IMR-90 (cell line): Measurements from ENCODE around the gene RAB29. TPM values are rescaled to one million over a fixed set of nuclear protein-coding genes. Genes with fewer than 3 reads are reported as not detected.

Experiments used
- ATAC-seq: fragments of 200-7000 bp; cut with Tn5 transposase; 2 replicates; pipeline ENCODE4 v1.9.1; 2020; ENCODE audit warnings: low read depth, mild to moderate bottlenecking, moderate library complexity
- BruUV-seq: library from RNA; stranded (reverse); fragments of 400-500 nt; replicated peaks from 2 replicates; lab custom pipeline; 2021; lab: Mats Ljungman, UMichigan
- CTCF ChIA-PET: fragments of 300-600 bp; formaldehyde crosslinking; extraction: SDS; loops from one replicate; lab custom pipeline; 2021; ENCODE audit warnings: antibody characterized with exemption; lab: Yijun Ruan, JAX
- POLR2A ChIA-PET: fragments of 300-600 bp; sonication (Branson Sonifier 250); formaldehyde crosslinking; loops from one replicate; lab custom pipeline; 2022; ENCODE audit warnings: antibody characterized with exemption; ENCODE audit not compliant: unreplicated experiment; lab: Charles Lee
- DNase-seq: peaks from one replicate; pipeline ENCODE4 v3.0.0; 2013
- H2AFZ ChIP-seq: replicated peaks from 2 replicates; pipeline ENCODE3; 2013; ENCODE audit warnings: low read length, mild to moderate bottlenecking; ENCODE audit not compliant: poor library complexity
- H2AK5ac ChIP-seq: 2 replicates; pipeline ENCODE4 v1.6.1; 2013; ENCODE audit warnings: low read depth, low read length, inconsistent platforms
- H2AK9ac ChIP-seq: replicated peaks from 2 replicates; pipeline ENCODE3; 2013; ENCODE audit warnings: mild to moderate bottlenecking, low read depth, low read length, moderate library complexity; ENCODE audit not compliant: poor library complexity
- H2BK120ac ChIP-seq: 2 replicates; pipeline ENCODE4 v1.6.1; 2013; ENCODE audit warnings: low read depth, low read length, inconsistent platforms
- H2BK15ac ChIP-seq: 3 replicates; pipeline ENCODE4 v1.6.1; 2013; ENCODE audit warnings: low read depth, low read length, inconsistent platforms
- H2BK20ac ChIP-seq: 2 replicates; pipeline ENCODE4 v1.6.1; 2013; ENCODE audit warnings: low read depth, mild to moderate bottlenecking, inconsistent platforms, low read length, moderate library complexity
- H2BK5ac ChIP-seq: 2 replicates; pipeline ENCODE4 v1.6.1; 2013; ENCODE audit warnings: mild to moderate bottlenecking, low read depth, low read length, inconsistent platforms; ENCODE audit not compliant: poor library complexity, severe bottlenecking
- H3K14ac ChIP-seq: replicated peaks from 2 replicates; pipeline ENCODE4 v1.6.1; 2013; ENCODE audit warnings: low read depth, low read length, inconsistent platforms
- H3K18ac ChIP-seq: 2 replicates; pipeline ENCODE4 v1.6.1; 2013; ENCODE audit warnings: low read depth, low read length, control low read depth
- H3K23ac ChIP-seq: 2 replicates; pipeline ENCODE4 v1.6.1; 2013; ENCODE audit warnings: low read depth, low read length, inconsistent platforms
- H3K27ac ChIP-seq: 2 replicates; pipeline ENCODE4 v1.5.1; 2013; ENCODE audit warnings: mild to moderate bottlenecking, control low read depth, low read length; ENCODE audit not compliant: insufficient read depth
- H3K27me3 ChIP-seq: 2 replicates; pipeline ENCODE4 v1.6.1; 2013; ENCODE audit warnings: low read length; ENCODE audit not compliant: control insufficient read depth, insufficient read depth
- H3K36me3 ChIP-seq: 2 replicates; pipeline ENCODE4 v1.6.1; 2013; ENCODE audit warnings: low read length, mixed read lengths; ENCODE audit not compliant: control insufficient read depth, insufficient read depth
- H3K4ac ChIP-seq: 2 replicates; pipeline ENCODE4 v1.6.1; 2013; ENCODE audit warnings: low read depth, low read length, inconsistent platforms
- H3K4me1 ChIP-seq: 2 replicates; pipeline ENCODE4 v1.6.1; 2013; ENCODE audit warnings: low read length, mixed read lengths; ENCODE audit not compliant: control insufficient read depth, insufficient read depth
- H3K4me2 ChIP-seq: 2 replicates; pipeline ENCODE4 v1.6.1; 2013; ENCODE audit warnings: low read depth, mild to moderate bottlenecking, control low read depth, low read length, moderate library complexity
- H3K4me3 ChIP-seq: 2 replicates; pipeline ENCODE4 v1.5.1; 2013; ENCODE audit warnings: low read depth, mild to moderate bottlenecking, control low read depth, low read length, moderate library complexity; ENCODE audit not compliant: insufficient read depth
- H3K56ac ChIP-seq: 2 replicates; pipeline ENCODE4 v1.6.1; 2013; ENCODE audit warnings: low read length, inconsistent platforms; ENCODE audit not compliant: insufficient read depth; ENCODE audit errors: extremely low read depth
- H3K79me1 ChIP-seq, 2 experiments: 2 replicates each; pipeline ENCODE4 v1.6.1; 2013; ENCODE audit warnings: low read length in 2 of 2, inconsistent platforms in 1 of 2, low read depth in 1 of 2
- H3K9ac ChIP-seq: 2 replicates; pipeline ENCODE4 v1.6.1; 2013; ENCODE audit warnings: low read depth, low read length, control low read depth
- H3K9me1 ChIP-seq: 2 replicates; pipeline ENCODE4 v1.6.1; 2013; ENCODE audit warnings: low read length, inconsistent platforms; ENCODE audit not compliant: insufficient read depth
- H3K9me3 ChIP-seq: 2 replicates; pipeline ENCODE4 v1.6.1; 2013; ENCODE audit warnings: low read length; ENCODE audit not compliant: control insufficient read depth, insufficient read depth
- H4K20me1 ChIP-seq: 2 replicates; pipeline ENCODE4 v1.6.1; 2013; ENCODE audit warnings: low read length, inconsistent platforms; ENCODE audit not compliant: insufficient read depth
- H4K5ac ChIP-seq: 2 replicates; pipeline ENCODE4 v1.6.1; 2013; ENCODE audit warnings: mild to moderate bottlenecking, low read depth, low read length, control low read depth
- H4K8ac ChIP-seq, 2 experiments: 2 replicates each; pipeline ENCODE4 v1.6.1; 2013; ENCODE audit warnings: low read depth in 2 of 2, low read length in 2 of 2, control low read depth in 1 of 2, inconsistent platforms in 1 of 2
- H4K91ac ChIP-seq: 2 replicates; pipeline ENCODE4 v1.6.1; 2013; ENCODE audit warnings: low read depth, low read length, inconsistent platforms; ENCODE audit not compliant: insufficient read depth
- BHLHE40 ChIP-seq: fragments of 150-350 bp; IDR thresholded peaks from 2 replicates; pipeline ENCODE4 v1.6.1; 2016; ENCODE audit warnings: mild to moderate bottlenecking, low read depth, low read length
- CEBPB ChIP-seq: IDR thresholded peaks from 2 replicates; pipeline ENCODE4 v1.6.1; 2012; ENCODE audit warnings: low read depth, low read length, improper control_type of control experiment
- CHD1 ChIP-seq: IDR thresholded peaks from 2 replicates; pipeline ENCODE4 v1.6.1; 2012; ENCODE audit warnings: low read depth, low read length, improper control_type of control experiment
- FOS ChIP-seq: fragments of 150-350 bp; IDR thresholded peaks from 2 replicates; pipeline ENCODE4 v1.6.1; 2016; ENCODE audit warnings: low read depth, low read length
- MAFK ChIP-seq: IDR thresholded peaks from 2 replicates; pipeline ENCODE4 v1.6.1; 2012; ENCODE audit warnings: low read depth, low read length, improper control_type of control experiment
- MAZ ChIP-seq: IDR thresholded peaks from 2 replicates; pipeline ENCODE4 v1.6.1; 2012; ENCODE audit warnings: low read depth, mild to moderate bottlenecking, low read length, improper control_type of control experiment, moderate library complexity, borderline replicate concordance
- POLR2A ChIP-seq: IDR thresholded peaks from 2 replicates; pipeline ENCODE4 v1.6.1; 2012; ENCODE audit warnings: mild to moderate bottlenecking, low read depth, low read length
- RFX5 ChIP-seq: IDR thresholded peaks from 2 replicates; pipeline ENCODE4 v1.8.0; 2012; ENCODE audit warnings: low read depth, mild to moderate bottlenecking, low read length, moderate library complexity
- SMC3 ChIP-seq: fragments of 150-350 bp; IDR thresholded peaks from 2 replicates; pipeline ENCODE4 v1.6.1; 2016; ENCODE audit warnings: low read depth, mild to moderate bottlenecking, antibody characterized with exemption, low read length, moderate library complexity
- WGBS, 2 experiments: methylation state at CpG; one replicate each; pipeline versions ENCODE4 v1.1.5 to v1.1.7; 2013; ENCODE audit warnings: missing lambda C conversion rate in 2 of 2; ENCODE audit not compliant: insufficient read length in 1 of 2; ENCODE audit errors: extremely low coverage in 2 of 2; 5-methylcytosine and 5-hydroxymethylcytosine counted together
- dilution Hi-C: fragments of 300-500 bp; cut with HindIII; formaldehyde crosslinking; loops from one replicate; pipeline ENCODE4 v1.14.3; 2018; ENCODE audit warnings: low sequenced_read_pairs; ENCODE audit not compliant: unreplicated experiment
- in situ Hi-C: fragments of 300-500 bp; cut with MboI; formaldehyde crosslinking; loops from 3 replicates; pipeline ENCODE4 v1.14.3; 2019; ENCODE audit warnings: low sequenced_read_pairs, inconsistent platforms, mixed read lengths
- intact Hi-C: fragments of 100-400 bp; cut with micrococcal nuclease; formaldehyde crosslinking; loops from 2 replicates; pipeline ENCODE4 v1.10.0; 2022
- polyA plus RNA-seq, 3 experiments: library from polyadenylated mRNA; depleted of rRNA; stranded (reverse); fragments of >200 nt; gene quantifications; 2 replicates each; pipeline ENCODE4 v1.2.3, GENCODE V29; 2012; ENCODE audit warnings: low replicate concordance in 1 of 3
- total RNA-seq: library from RNA; depleted of rRNA; stranded (reverse); fragments of >200 nt; gene quantifications from 2 replicates; pipeline ENCODE4 v1.2.3, GENCODE V29; 2012
- TF ChIP-seq, protein P1 (sequence below): conservative IDR thresholded peaks from 2 replicates; pipeline ENCODE4 v1.5.1; 2012; ENCODE audit warnings: mild to moderate bottlenecking, low read depth, low read length, improper control_type of control experiment
- TF ChIP-seq, protein P2 (sequence below): fragments of 150-350 bp; IDR thresholded peaks from 2 replicates; pipeline ENCODE4 v1.6.1; 2016; ENCODE audit warnings: low read depth, mild to moderate bottlenecking, low read length, moderate library complexity, borderline replicate concordance

Gene RAB29
- total and polyA plus RNA-seq, 2 of the 4 experiments (the other 2 are of a cell fraction): 5.7 to 7.3 TPM

DNA sequence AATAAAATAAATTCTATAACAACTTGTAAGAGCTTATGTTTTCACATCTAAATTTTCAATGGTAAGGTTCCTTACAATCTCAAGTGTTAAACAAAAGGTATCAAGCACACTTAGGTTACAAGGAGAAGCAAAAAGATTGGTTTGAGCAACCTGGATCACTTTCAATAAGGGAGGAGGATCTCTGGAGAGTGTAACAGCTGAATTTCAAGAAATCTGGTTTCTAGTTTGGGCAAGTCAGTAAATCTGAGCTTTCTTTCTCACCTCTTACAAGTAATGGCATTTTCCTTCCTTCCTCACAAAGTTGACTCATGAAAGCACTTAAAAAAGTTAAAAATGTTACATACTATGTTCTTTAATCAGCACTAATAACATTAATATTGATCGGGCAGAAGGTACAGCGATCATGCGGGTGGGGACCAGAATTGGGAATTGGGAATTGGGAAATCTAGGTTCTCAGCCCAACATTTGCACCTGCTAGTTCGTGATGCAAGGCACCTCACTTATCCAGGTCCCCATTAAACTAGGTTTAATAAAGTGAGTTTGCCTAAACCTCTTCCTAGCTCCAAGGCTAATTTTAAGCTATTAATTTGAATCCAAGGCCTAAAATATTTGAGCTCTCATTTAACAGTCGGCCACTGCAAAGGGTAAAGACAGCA lies 28.4 kb downstream of the RAB29 start:
- in situ Hi-C loops (no loop called here), dilution Hi-C loops (no loop called here), intact Hi-C loops (no loop called here)
- 0 out of 2 replicates have a peak overlapping the region, but pooled peaks have one; percentile 5 for H3K14ac ChIP-seq
- no peak overlapping the region for H2AK9ac ChIP-seq
- no CpG with 5 or more reads among the region's 5 CpGs for WGBS, 2 experiments
- no peak overlapping the region for H2BK20ac ChIP-seq
- no peak for DNase-seq
- no peak overlapping the region for H2AFZ ChIP-seq
- peak overlapping the region; percentile 33 for H2BK5ac ChIP-seq
- H3K27me3 ChIP-seq: no peaks in the 10 kb centered on the region
- ATAC-seq: no peak
- no peak overlapping the region for H3K4me3 ChIP-seq
- H3K4me1 ChIP-seq: no peaks in the 10 kb centered on the region; the same call in 1 of the 2 replicates
- no peak overlapping the region for H2AK5ac ChIP-seq
- H3K4ac ChIP-seq: no peak overlapping the region
- H3K9ac ChIP-seq: peak overlapping the region; percentile 9; the same call in 1 of the 2 replicates
- TF ChIP-seq, protein P1, sequence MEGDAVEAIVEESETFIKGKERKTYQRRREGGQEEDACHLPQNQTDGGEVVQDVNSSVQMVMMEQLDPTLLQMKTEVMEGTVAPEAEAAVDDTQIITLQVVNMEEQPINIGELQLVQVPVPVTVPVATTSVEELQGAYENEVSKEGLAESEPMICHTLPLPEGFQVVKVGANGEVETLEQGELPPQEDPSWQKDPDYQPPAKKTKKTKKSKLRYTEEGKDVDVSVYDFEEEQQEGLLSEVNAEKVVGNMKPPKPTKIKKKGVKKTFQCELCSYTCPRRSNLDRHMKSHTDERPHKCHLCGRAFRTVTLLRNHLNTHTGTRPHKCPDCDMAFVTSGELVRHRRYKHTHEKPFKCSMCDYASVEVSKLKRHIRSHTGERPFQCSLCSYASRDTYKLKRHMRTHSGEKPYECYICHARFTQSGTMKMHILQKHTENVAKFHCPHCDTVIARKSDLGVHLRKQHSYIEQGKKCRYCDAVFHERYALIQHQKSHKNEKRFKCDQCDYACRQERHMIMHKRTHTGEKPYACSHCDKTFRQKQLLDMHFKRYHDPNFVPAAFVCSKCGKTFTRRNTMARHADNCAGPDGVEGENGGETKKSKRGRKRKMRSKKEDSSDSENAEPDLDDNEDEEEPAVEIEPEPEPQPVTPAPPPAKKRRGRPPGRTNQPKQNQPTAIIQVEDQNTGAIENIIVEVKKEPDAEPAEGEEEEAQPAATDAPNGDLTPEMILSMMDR: no peak
- TF ChIP-seq MAZ (no peak), SMC3 (no peak), RFX5 (no peak), FOS (no peak), CEBPB (no peak), CHD1 (no peak), MAFK (no peak), POLR2A (no peak), BHLHE40 (no peak)
- TF ChIP-seq, protein P2, sequence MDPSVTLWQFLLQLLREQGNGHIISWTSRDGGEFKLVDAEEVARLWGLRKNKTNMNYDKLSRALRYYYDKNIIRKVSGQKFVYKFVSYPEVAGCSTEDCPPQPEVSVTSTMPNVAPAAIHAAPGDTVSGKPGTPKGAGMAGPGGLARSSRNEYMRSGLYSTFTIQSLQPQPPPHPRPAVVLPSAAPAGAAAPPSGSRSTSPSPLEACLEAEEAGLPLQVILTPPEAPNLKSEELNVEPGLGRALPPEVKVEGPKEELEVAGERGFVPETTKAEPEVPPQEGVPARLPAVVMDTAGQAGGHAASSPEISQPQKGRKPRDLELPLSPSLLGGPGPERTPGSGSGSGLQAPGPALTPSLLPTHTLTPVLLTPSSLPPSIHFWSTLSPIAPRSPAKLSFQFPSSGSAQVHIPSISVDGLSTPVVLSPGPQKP: no peak
- H3K27ac ChIP-seq: no peak overlapping the region
- peak overlapping the region; percentile 54; the same call in 1 of the 2 replicates for H3K23ac ChIP-seq
- no peak overlapping the region for H2BK15ac ChIP-seq
- no peak overlapping the region for H4K8ac ChIP-seq
- H3K9me1 ChIP-seq: peaks cover 6% of the 10 kb centered on the region
- no TSS peak for BruUV-seq
- peaks cover 0 to 25% of the 10 kb centered on the region in 2 experiments; a peak in 3 of 4 replicates for H3K79me1 ChIP-seq
- H3K4me2 ChIP-seq: peak overlapping the region; percentile 79
- H3K9me3 ChIP-seq: no peaks in the 10 kb centered on the region
- no peak overlapping the region for H3K56ac ChIP-seq
- H2BK120ac ChIP-seq: no peak overlapping the region
- no peak overlapping the region for H4K91ac ChIP-seq
- peaks cover 61% of the 10 kb centered on the region for H4K20me1 ChIP-seq
- ChIA-PET POLR2A (no interaction called here), CTCF (interaction anchor here (0.5 to 1.0 kb wide), 4 partner anchors 18 to 155 kb away, joined by 3 to 4 read pairs (median 3); no protein-coding TSS in a partner anchor)
- H3K18ac ChIP-seq: no peak overlapping the region
- no peak overlapping the region for H4K5ac ChIP-seq
- 0 out of 2 replicates have a peak, but pooled peaks cover 1% of the 10 kb centered on the region for H3K36me3 ChIP-seq
